Measurements from ENCODE around the gene PHAX. TPM values are rescaled to one million over a fixed set of nuclear protein-coding genes. Genes with fewer than 3 reads are reported as not detected.
"Not testable (repeated sequence)": the region's sequence is repeated elsewhere in the genome, so short reads cannot be mapped to it uniquely, and the experiment has no call there.

The PHAX gene
- total RNA-seq, 1 donor from 2014 or later: 53.0 TPM

DNA sequence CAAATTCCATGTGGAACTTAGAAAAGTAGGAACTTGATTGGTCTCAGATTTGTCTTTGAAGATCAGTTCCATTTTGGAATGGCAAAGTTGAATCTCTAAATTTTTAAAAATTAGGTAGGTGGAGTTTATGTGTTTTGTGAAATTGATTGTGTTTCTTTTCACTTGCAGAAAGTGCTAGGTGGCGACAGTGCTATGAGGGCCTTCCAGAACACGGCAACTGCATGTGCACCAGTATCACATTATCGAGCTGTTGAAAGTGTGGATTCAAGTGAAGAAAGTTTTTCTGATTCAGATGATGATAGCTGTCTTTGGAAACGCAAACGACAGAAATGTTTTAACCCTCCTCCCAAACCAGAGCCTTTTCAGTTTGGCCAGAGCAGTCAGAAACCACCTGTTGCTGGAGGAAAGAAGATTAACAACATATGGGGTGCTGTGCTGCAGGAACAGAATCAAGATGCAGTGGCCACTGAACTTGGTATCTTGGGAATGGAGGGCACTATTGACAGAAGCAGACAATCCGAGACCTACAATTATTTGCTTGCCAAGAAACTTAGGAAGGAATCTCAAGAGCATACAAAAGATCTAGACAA is 2.8 kb downstream of the PHAX start:
- DNase-seq (ENCODE audit: low spot score): no peak

DNA sequence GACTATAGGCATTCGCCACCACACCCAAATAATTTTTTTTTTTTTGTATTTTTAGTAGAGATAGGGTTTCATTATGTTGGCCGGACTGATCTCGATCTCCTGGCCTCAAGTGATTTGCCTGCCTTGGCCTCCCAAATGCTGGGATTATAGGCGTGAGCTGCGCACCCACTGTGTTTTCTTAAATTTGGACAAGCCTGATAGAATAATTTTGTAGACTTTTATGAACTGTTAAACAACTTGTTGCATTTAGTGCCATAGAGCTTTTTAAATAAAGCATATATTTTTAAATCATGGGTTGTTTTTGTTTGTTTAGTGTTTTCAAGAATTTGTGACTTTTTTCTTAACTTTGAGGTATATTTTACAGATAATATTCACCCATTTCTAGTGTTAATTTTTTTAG is 4.8 kb downstream of the PHAX start:
- DNase-seq (ENCODE audit: low spot score): no peak

DNA sequence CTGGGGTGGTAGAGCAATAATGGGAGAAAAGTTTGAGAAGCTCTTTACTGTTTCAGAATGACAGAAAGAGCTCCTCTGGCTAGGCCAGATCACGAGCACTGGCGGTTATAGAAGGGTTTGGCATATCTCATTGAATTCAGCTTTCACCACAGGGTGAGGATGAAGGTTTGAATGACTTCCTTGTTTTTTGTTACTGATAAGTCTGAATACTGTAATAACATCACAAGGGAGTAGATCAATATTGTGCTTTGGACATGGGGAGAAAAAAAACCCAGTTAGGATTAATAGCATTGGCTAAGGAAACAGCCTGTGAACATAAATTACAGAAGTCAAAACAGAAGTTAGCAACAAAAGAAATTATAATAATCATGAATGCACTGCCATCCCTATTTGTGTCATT is 9.4 kb downstream of the PHAX start:
- no peak for DNase-seq (ENCODE audit: low spot score)

DNA sequence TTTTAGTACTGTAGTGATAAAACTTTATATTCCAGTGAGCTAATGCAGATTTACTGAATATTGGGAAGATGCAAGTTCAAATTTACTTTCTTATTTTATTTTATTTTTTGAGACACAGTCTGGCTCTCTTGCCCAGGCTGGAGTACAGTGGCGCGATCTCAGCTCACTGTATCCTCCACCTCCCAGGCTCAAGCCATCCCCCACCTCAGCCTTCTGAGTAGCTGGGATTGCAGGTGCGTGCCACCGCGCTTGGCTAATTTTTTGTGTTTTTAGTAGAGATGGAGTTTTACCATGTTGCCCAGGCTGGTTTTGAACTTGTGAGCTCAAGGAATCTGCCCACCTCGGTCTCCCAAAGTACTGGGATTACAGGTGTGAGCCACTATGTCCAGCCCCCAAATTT is 9.9 kb downstream of the PHAX start:
- DNase-seq (ENCODE audit: low spot score): no peak

DNA sequence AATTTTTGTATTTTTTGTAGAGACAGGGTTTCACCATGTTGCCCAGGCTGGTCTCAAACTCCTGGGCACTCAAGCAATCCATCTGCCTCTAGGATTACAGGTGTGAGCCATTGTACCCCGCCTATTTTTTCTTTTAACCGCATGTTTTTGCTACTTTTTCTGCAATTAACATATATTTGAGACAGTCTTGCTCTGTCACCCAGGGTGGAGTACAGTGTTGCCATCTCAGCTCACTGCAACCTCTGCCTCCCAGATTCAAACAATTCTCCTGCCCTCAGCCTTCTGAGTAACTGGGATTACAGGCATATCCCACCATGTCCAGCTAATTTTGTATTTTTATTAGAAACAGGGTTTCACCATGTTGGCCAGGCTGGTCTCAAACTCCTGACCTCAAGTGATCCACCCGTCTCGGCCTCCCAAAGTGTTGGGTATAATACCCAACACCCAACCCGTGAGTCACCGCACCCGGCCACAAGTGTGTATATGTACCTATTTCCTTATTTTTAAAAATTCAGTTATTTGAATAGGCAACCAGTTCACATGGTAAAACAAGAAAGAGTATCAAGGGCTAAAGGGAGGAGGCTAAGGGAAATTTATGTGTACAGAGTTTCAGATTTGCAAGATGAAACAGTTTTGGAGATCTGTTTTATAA is 13.3 kb downstream of the PHAX start:
- no peak for DNase-seq (ENCODE audit: low spot score)

DNA sequence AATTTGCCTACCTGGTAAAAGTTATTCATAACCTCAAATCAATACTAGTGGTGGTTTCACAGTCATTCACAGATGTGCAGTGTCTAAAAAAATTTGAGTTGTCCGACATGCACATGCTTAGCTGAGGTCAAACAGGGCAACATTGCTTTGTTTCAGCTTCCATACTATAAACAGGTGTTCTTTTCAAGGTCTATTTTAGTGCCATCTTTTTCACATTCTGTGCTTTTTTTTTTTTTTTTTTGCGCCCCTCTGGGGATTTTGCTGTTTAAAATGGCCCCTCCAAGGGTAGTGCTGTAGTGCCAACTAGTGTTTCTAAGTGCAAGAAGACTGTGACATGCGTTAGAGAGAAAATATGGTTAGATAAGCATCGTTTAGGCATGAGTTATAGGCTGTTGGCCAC is 14.5 kb downstream of the PHAX start:
- no peak for DNase-seq (ENCODE audit: low spot score)

DNA sequence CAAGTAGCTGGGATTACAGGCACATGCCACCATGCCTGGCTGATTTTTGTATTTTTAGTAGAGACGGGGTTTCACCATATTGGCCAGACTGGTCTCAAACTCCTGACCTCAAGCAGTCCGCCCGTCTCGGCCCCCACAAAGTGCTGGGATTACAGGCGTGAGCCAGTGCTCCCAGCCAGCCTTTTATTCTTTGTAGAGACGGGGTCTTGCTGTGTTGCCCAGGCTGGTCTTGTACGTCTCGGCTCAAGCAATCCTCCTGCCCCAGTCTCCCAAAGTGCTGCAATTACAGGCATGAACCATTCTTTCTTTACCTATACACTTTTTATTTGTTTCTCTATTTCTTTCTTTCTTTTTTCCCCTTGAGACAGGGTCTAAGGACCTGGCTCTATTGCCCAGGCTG is 16.9 kb downstream of the PHAX start:
- not testable (repeated sequence) for DNase-seq (ENCODE audit: low spot score)

DNA sequence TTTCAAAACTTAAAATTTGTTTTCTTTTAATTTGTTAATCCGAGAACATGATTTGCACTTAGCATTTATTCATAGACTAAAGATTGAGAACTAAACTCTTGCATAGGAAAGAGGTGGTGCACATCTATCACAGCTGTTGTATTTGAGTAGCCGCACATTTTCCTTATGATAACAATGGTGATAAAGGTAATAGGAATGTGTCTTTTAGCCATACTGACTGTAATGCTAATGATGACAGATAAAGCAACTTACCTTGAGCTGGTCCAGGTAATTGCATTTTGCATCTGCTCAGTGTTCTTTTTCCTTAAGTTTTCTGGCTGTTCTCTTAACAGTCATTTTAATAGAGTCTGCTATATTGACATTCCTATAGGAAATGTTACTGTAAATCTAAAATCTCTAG is 19.0 kb downstream of the PHAX start:
- DNase-seq (ENCODE audit: low spot score): no peak

DNA sequence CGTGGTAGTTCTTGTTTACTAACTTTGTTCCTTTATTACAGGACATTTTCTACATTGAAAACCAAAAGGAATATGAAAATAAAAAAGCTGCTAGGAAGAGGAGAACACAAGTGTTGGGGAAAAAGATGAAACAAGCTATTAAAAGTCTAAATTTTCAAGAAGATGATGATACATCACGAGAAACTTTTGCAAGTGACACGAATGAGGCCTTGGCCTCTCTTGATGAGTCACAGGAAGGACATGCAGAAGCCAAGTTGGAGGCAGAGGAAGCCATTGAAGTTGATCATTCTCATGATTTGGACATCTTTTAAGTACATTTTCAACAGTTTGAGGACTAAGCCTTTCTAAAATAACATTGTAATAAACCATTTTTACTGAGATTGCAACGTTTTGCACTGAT is 23.8 kb downstream of the PHAX start:
- no peak for DNase-seq (ENCODE audit: low spot score)

DNA sequence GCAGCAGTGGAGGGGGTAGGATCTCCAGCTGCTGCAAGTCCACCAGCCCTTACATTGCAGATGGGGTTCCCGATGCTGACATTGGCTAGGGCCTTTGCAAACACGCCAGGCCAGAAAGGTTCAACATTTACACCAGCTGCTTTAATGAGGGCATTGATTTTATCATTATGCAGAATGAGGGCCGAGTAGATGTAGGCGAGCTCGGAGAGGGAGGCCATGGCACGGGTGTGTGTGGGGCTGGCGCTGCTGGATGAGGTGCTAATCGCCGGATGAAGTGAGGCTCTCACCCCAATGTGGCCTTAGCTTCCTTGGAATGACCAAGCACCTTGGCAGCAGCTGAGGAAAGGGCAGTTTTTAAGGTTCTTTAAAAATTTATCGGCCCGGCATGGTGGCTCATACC is 27.4 kb downstream of the PHAX start:
- no peak for DNase-seq (ENCODE audit: low spot score)

DNA sequence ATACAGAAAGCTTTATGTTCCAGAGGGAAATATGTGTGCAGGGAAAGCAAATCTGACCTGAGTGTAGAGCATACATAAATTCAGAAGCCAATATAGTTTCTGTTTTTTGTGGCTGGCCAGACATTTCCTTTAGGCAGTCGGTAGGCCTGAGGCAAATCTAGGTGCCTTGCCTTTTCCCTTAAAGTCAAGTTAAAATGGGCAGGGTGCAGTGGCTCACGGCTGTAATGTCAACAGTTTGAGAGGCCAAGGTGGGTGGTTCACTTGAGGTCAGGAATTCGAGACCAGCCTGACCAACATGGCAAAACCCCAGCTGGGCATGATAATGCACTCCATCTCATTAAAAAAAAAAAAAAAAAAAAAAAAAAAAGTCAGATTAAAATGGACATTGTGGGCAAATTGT is 31.2 kb downstream of the PHAX start:
- no peak for DNase-seq (ENCODE audit: low spot score)

DNA sequence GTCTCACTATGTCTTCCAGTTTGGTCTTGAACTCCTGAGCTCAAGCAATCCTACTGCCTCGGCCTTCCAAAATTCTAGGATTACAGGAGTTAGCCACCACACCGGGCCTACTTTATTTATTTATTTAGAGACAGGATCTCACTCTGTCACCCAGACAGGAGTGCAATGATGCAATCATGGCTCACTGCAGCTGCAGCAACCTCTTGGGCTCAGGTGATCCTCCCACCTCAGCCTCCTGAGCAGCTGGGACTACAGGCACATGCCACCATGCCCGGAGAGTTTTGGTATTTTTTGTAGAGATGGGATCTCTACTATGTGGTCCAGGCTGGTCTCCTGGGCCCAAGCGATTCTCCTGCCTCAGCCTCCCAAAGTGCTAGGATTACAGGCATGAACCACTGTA is 32.8 kb downstream of the PHAX start:
- no peak for DNase-seq (ENCODE audit: low spot score)

DNA sequence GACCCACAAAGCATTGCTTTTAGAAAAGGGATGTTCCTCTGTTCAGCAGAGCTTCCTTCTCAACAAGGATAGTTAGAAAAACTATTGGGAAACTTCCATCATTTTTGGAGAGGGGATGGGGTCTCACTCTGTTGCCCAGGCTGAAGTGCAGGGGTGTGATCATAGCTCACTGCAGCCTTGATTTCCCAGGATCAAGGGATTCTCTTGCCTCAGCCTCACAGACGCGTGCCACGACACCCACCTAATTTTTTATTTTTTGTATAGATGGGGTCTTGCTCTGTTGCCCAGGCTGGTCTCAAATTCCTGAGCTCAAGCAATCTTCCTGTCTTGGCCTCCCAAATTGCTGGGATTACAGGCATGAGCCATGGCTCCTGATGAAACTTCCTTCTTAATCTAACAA is 34.8 kb downstream of the PHAX start:
- DNase-seq (ENCODE audit: low spot score): no peak

DNA sequence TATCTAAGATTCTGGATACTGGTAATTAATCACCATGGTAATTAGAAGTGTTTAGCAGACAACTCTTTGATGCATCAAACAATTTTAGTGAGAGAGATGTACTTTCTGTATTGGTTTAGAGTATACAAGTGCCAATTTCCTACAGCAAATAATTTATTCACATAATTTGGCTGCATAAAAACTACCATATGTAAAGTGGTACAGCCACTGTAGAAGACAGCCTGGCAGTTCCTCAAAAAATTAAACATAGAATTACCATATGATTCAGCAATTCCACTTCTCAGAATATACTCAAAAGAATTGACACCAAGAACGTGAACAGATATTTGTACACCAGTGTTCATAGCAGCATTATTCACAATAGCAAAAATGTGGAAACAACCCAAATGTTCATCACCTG is 36.2 kb downstream of the PHAX start:
- DNase-seq (ENCODE audit: low spot score): no peak

DNA sequence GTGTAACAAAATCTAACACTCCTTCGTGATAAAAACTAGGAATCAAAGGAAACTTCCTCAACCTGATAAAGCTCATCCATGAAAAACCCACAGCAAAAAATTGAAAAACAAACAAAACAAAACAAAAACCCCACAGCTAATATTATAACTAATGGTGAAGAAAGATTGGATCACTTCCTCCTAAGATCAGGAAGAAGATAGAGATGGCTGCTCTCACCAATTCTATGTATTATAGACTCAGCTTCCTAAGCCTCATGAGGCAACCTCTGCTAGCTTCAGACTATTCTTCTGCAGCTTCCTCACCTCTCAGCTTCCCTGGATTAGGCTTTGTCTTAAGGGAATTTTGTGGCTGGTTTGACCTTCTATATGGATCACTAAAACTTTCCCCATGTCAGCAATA is 40.1 kb downstream of the PHAX start:
- no peak for DNase-seq (ENCODE audit: low spot score)

DNA sequence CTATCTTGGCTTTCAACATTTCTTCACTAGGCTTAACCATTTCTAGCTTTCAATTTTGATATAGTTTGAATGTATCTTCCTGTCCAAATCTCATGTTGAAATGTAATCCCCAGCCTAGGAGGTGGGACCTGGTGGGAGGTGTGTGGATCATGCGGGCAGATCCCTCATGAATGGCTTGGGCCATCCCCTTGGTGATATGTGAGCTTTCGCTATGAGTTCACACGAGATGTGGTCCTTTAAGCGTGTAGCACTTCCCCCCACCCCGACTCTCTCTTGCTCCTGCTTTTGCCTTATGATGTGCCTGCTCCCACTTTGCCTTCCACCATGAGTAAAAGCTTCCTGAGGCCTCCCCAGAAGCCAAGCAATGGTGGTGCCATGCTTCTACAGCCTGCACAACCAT is 40.6 kb downstream of the PHAX start:
- no peak for DNase-seq (ENCODE audit: low spot score)

DNA sequence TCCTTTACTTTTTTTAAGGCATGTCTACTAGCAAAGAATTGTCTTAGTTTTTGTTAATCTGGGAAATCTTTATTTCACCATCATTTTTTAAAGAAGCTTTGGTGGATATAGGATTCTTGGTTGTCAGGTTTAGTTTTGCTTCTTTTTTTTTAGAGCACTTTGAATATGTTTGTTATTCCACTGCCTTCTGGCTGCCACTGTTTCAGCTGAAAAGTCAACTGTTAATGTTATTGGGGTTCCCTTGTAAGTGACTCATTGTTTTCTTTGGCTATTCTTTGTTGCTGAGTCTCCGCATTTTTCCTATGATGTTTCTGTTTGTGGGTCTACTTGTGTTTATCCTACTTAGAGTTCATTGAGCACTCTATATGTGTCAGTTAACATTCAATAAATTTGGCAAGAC is 44.4 kb downstream of the PHAX start:
- DNase-seq (ENCODE audit: low spot score): no peak

DNA sequence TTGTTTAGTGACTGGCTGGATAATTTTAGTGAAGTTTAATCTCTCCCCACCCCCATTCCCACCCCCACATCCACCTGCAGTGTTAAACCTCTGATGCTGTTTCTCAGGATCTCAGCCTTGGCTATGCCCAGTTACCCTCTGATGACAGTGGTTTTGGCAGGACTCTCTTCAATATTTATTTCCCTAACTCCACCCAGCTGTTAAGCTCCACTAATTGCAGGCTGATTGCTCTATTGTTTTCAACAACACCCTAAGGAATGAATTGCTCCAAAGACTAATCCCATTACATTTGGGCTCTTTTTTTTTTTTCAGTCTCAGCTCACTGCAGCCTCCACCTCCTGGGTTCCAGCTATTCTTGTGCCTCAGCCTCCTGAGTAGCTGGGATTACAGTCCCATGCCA is 46.3 kb downstream of the PHAX start:
- no peak for DNase-seq (ENCODE audit: low spot score)

DNA sequence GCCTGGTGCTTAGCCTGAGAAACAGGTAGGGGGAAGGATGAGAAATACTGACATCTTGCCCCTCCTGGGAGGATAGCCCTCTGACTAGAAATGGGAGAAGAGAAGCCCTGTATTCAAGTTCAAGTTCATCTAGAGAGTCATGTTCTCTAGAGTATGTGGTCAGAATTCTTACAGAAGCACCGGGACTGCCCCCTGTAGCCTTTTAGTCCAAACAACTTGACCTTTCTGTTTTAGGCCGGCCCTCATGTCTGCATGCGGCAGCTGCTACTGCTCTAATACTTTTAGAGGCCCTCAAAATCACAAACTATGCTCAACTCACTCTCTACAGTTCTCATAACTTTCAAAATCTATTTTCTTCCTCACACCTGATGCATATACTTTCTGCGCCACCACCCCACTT is 47.7 kb downstream of the PHAX start:
- no peak for DNase-seq (ENCODE audit: low spot score)

DNA sequence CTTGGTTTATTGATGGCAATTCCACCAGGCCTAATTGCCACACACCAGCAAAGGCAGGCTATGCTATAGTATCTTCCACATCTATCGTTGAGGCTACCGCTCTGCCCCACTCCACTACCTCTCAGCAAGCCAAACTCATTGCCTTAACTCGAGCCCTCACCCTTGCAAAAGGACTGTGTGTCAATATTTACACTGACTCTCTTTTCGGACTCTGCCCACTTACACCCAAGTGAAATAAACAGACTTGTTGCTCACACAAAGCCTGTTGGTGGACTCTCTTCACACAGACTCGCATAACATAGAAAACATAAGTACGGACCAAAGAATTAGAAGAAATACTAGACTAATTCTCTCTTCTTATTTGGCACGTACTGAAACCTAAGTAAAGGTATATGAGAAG is 48.3 kb downstream of the PHAX start:
- not testable (repeated sequence) for DNase-seq (ENCODE audit: low spot score)

DNA sequence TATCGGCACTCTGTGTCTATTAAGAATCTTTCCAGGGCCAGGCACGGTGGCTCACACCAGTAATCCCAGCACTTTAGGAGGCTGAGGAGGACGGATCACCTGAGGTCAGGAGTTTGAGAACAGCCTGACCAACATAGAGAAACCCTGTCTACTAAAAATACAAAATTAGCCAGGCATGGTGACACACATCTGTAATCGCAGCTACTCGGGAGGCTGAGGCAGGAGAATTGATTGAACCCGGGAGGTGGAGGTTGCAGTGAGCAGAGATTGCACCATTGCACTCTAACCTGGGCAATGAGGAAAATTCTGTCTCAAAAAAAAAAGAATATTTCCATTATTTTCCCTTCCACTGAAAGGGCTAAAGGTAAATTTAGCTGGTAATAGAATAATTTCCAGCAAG is 49.0 kb downstream of the PHAX start:
- DNase-seq (ENCODE audit: low spot score): not testable (repeated sequence)

DNA sequence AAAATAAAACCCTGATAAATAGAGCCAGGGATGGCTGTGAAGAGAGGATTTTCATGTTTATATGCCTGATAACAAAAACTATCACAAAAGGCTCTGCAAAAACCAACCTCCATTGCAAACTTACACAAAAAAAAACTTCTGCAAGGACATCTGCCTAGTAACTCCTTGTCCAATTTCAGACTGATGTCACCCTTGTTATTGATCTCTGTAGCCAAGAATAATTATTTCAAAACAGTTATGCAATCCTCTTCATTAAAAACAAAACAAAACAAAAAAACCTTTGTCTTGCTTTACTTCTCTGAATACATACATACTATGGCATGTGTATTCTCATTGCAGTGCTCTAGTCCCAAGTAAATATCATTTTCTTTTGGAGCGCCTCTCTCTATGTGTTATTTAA is 49.7 kb downstream of the PHAX start:
- DNase-seq (ENCODE audit: low spot score): no peak

DNA sequence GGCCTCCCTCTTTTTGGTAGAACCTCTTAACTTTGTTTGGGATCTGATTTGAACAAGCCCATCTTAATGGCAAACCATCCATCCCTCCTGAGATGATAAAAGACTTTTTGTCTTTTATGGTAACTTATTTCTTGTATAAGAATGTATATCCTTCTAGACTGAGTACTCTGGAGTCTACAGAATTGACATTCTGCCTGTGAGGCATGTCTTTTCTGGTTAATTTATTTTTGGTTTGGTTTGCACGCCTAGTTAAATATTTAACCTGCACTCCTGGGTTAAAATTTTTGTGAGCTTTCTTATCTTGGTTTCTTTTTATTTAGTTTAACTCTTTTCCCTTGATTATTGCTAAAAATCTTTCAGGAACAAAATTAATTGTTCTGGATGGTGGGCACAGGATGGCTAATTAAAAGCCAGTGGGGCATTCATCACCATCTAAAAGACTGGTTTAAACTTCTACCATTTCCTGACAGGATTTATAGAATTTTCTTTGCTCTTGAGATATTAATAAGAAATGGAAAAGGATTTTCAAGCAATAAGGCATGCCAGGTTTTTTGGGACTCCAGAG is 50.3 kb downstream of the PHAX start:
- DNase-seq (ENCODE audit: low spot score): no peak

All from umbilical cord (tissue), 2 donors.